IMR-90 (cell line): Measurements from ENCODE around the gene RNF103. TPM values are rescaled to one million over a fixed set of nuclear protein-coding genes. Genes with fewer than 3 reads are reported as not detected.

ENCODE experiments used
- ATAC-seq: fragments of 200-7000 bp; cut with Tn5 transposase; 2 replicates; pipeline ENCODE4 v1.9.1; 2020; ENCODE audit warnings: low read depth, mild to moderate bottlenecking, moderate library complexity
- BruUV-seq: library from RNA; stranded (reverse); fragments of 400-500 nt; replicated peaks from 2 replicates; lab custom pipeline; 2021; lab: Mats Ljungman, UMichigan
- CTCF ChIA-PET: fragments of 300-600 bp; formaldehyde crosslinking; extraction: SDS; loops from one replicate; lab custom pipeline; 2021; ENCODE audit warnings: antibody characterized with exemption; lab: Yijun Ruan, JAX
- POLR2A ChIA-PET: fragments of 300-600 bp; sonication (Branson Sonifier 250); formaldehyde crosslinking; loops from one replicate; lab custom pipeline; 2022; ENCODE audit warnings: antibody characterized with exemption; ENCODE audit not compliant: unreplicated experiment; lab: Charles Lee
- DNase-seq: peaks from one replicate; pipeline ENCODE4 v3.0.0; 2013
- H2AFZ ChIP-seq: replicated peaks from 2 replicates; pipeline ENCODE3; 2013; ENCODE audit warnings: low read length, mild to moderate bottlenecking; ENCODE audit not compliant: poor library complexity
- H2AK5ac ChIP-seq: 2 replicates; pipeline ENCODE4 v1.6.1; 2013; ENCODE audit warnings: low read depth, low read length, inconsistent platforms
- H2AK9ac ChIP-seq: replicated peaks from 2 replicates; pipeline ENCODE3; 2013; ENCODE audit warnings: mild to moderate bottlenecking, low read depth, low read length, moderate library complexity; ENCODE audit not compliant: poor library complexity
- H2BK120ac ChIP-seq: 2 replicates; pipeline ENCODE4 v1.6.1; 2013; ENCODE audit warnings: low read depth, low read length, inconsistent platforms
- H2BK15ac ChIP-seq: 3 replicates; pipeline ENCODE4 v1.6.1; 2013; ENCODE audit warnings: low read depth, low read length, inconsistent platforms
- H2BK20ac ChIP-seq: 2 replicates; pipeline ENCODE4 v1.6.1; 2013; ENCODE audit warnings: low read depth, mild to moderate bottlenecking, inconsistent platforms, low read length, moderate library complexity
- H2BK5ac ChIP-seq: 2 replicates; pipeline ENCODE4 v1.6.1; 2013; ENCODE audit warnings: mild to moderate bottlenecking, low read depth, low read length, inconsistent platforms; ENCODE audit not compliant: poor library complexity, severe bottlenecking
- H3K14ac ChIP-seq: replicated peaks from 2 replicates; pipeline ENCODE4 v1.6.1; 2013; ENCODE audit warnings: low read depth, low read length, inconsistent platforms
- H3K18ac ChIP-seq: 2 replicates; pipeline ENCODE4 v1.6.1; 2013; ENCODE audit warnings: low read depth, low read length, control low read depth
- H3K23ac ChIP-seq: 2 replicates; pipeline ENCODE4 v1.6.1; 2013; ENCODE audit warnings: low read depth, low read length, inconsistent platforms
- H3K27ac ChIP-seq: 2 replicates; pipeline ENCODE4 v1.5.1; 2013; ENCODE audit warnings: mild to moderate bottlenecking, control low read depth, low read length; ENCODE audit not compliant: insufficient read depth
- H3K27me3 ChIP-seq: 2 replicates; pipeline ENCODE4 v1.6.1; 2013; ENCODE audit warnings: low read length; ENCODE audit not compliant: control insufficient read depth, insufficient read depth
- H3K36me3 ChIP-seq: 2 replicates; pipeline ENCODE4 v1.6.1; 2013; ENCODE audit warnings: low read length, mixed read lengths; ENCODE audit not compliant: control insufficient read depth, insufficient read depth
- H3K4ac ChIP-seq: 2 replicates; pipeline ENCODE4 v1.6.1; 2013; ENCODE audit warnings: low read depth, low read length, inconsistent platforms
- H3K4me1 ChIP-seq: 2 replicates; pipeline ENCODE4 v1.6.1; 2013; ENCODE audit warnings: low read length, mixed read lengths; ENCODE audit not compliant: control insufficient read depth, insufficient read depth
- H3K4me2 ChIP-seq: 2 replicates; pipeline ENCODE4 v1.6.1; 2013; ENCODE audit warnings: low read depth, mild to moderate bottlenecking, control low read depth, low read length, moderate library complexity
- H3K4me3 ChIP-seq: 2 replicates; pipeline ENCODE4 v1.5.1; 2013; ENCODE audit warnings: low read depth, mild to moderate bottlenecking, control low read depth, low read length, moderate library complexity; ENCODE audit not compliant: insufficient read depth
- H3K56ac ChIP-seq: 2 replicates; pipeline ENCODE4 v1.6.1; 2013; ENCODE audit warnings: low read length, inconsistent platforms; ENCODE audit not compliant: insufficient read depth; ENCODE audit errors: extremely low read depth
- H3K79me1 ChIP-seq, 2 experiments: 2 replicates each; pipeline ENCODE4 v1.6.1; 2013; ENCODE audit warnings: low read length in 2 of 2, inconsistent platforms in 1 of 2, low read depth in 1 of 2
- H3K9ac ChIP-seq: 2 replicates; pipeline ENCODE4 v1.6.1; 2013; ENCODE audit warnings: low read depth, low read length, control low read depth
- H3K9me1 ChIP-seq: 2 replicates; pipeline ENCODE4 v1.6.1; 2013; ENCODE audit warnings: low read length, inconsistent platforms; ENCODE audit not compliant: insufficient read depth
- H3K9me3 ChIP-seq: 2 replicates; pipeline ENCODE4 v1.6.1; 2013; ENCODE audit warnings: low read length; ENCODE audit not compliant: control insufficient read depth, insufficient read depth
- H4K20me1 ChIP-seq: 2 replicates; pipeline ENCODE4 v1.6.1; 2013; ENCODE audit warnings: low read length, inconsistent platforms; ENCODE audit not compliant: insufficient read depth
- H4K5ac ChIP-seq: 2 replicates; pipeline ENCODE4 v1.6.1; 2013; ENCODE audit warnings: mild to moderate bottlenecking, low read depth, low read length, control low read depth
- H4K8ac ChIP-seq, 2 experiments: 2 replicates each; pipeline ENCODE4 v1.6.1; 2013; ENCODE audit warnings: low read depth in 2 of 2, low read length in 2 of 2, control low read depth in 1 of 2, inconsistent platforms in 1 of 2
- H4K91ac ChIP-seq: 2 replicates; pipeline ENCODE4 v1.6.1; 2013; ENCODE audit warnings: low read depth, low read length, inconsistent platforms; ENCODE audit not compliant: insufficient read depth
- BHLHE40 ChIP-seq: fragments of 150-350 bp; IDR thresholded peaks from 2 replicates; pipeline ENCODE4 v1.6.1; 2016; ENCODE audit warnings: mild to moderate bottlenecking, low read depth, low read length
- CEBPB ChIP-seq: IDR thresholded peaks from 2 replicates; pipeline ENCODE4 v1.6.1; 2012; ENCODE audit warnings: low read depth, low read length, improper control_type of control experiment
- CHD1 ChIP-seq: IDR thresholded peaks from 2 replicates; pipeline ENCODE4 v1.6.1; 2012; ENCODE audit warnings: low read depth, low read length, improper control_type of control experiment
- CTCF ChIP-seq: conservative IDR thresholded peaks from 2 replicates; pipeline ENCODE4 v1.5.1; 2012; ENCODE audit warnings: mild to moderate bottlenecking, low read depth, low read length, improper control_type of control experiment
- ELK1 ChIP-seq: fragments of 150-350 bp; IDR thresholded peaks from 2 replicates; pipeline ENCODE4 v1.6.1; 2016; ENCODE audit warnings: low read depth, mild to moderate bottlenecking, low read length, moderate library complexity, borderline replicate concordance
- FOS ChIP-seq: fragments of 150-350 bp; IDR thresholded peaks from 2 replicates; pipeline ENCODE4 v1.6.1; 2016; ENCODE audit warnings: low read depth, low read length
- MAFK ChIP-seq: IDR thresholded peaks from 2 replicates; pipeline ENCODE4 v1.6.1; 2012; ENCODE audit warnings: low read depth, low read length, improper control_type of control experiment
- MAZ ChIP-seq: IDR thresholded peaks from 2 replicates; pipeline ENCODE4 v1.6.1; 2012; ENCODE audit warnings: low read depth, mild to moderate bottlenecking, low read length, improper control_type of control experiment, moderate library complexity, borderline replicate concordance
- MXI1 ChIP-seq: IDR thresholded peaks from 2 replicates; pipeline ENCODE4 v1.6.1; 2012; ENCODE audit warnings: low read depth, mild to moderate bottlenecking, low read length, moderate library complexity, borderline replicate concordance
- NFE2L2 ChIP-seq: fragments of 150-350 bp; IDR thresholded peaks from 2 replicates; pipeline ENCODE4 v1.6.1; 2016; ENCODE audit warnings: low read depth, mild to moderate bottlenecking, low read length
- POLR2A ChIP-seq: IDR thresholded peaks from 2 replicates; pipeline ENCODE4 v1.6.1; 2012; ENCODE audit warnings: mild to moderate bottlenecking, low read depth, low read length
- RAD21 ChIP-seq: IDR thresholded peaks from 2 replicates; pipeline ENCODE4 v1.6.1; 2012; ENCODE audit warnings: low read length, improper control_type of control experiment
- RCOR1 ChIP-seq: IDR thresholded peaks from 2 replicates; pipeline ENCODE4 v1.6.1; 2012; ENCODE audit warnings: mild to moderate bottlenecking, low read length, improper control_type of control experiment; ENCODE audit not compliant: insufficient replicate concordance
- RFX5 ChIP-seq: IDR thresholded peaks from 2 replicates; pipeline ENCODE4 v1.8.0; 2012; ENCODE audit warnings: low read depth, mild to moderate bottlenecking, low read length, moderate library complexity
- SMC3 ChIP-seq: fragments of 150-350 bp; IDR thresholded peaks from 2 replicates; pipeline ENCODE4 v1.6.1; 2016; ENCODE audit warnings: low read depth, mild to moderate bottlenecking, antibody characterized with exemption, low read length, moderate library complexity
- USF2 ChIP-seq: fragments of 150-350 bp; IDR thresholded peaks from 2 replicates; pipeline ENCODE4 v1.6.1; 2017; ENCODE audit warnings: mild to moderate bottlenecking, antibody characterized with exemption, low read length, low read depth
- WGBS, 2 experiments: methylation state at CpG; one replicate each; pipeline versions ENCODE4 v1.1.5 to v1.1.7; 2013; ENCODE audit warnings: missing lambda C conversion rate in 2 of 2; ENCODE audit not compliant: insufficient read length in 1 of 2; ENCODE audit errors: extremely low coverage in 2 of 2; 5-methylcytosine and 5-hydroxymethylcytosine counted together
- dilution Hi-C: fragments of 300-500 bp; cut with HindIII; formaldehyde crosslinking; loops from one replicate; pipeline ENCODE4 v1.14.3; 2018; ENCODE audit warnings: low sequenced_read_pairs; ENCODE audit not compliant: unreplicated experiment
- in situ Hi-C: fragments of 300-500 bp; cut with MboI; formaldehyde crosslinking; loops from 3 replicates; pipeline ENCODE4 v1.14.3; 2019; ENCODE audit warnings: low sequenced_read_pairs, inconsistent platforms, mixed read lengths
- intact Hi-C: fragments of 100-400 bp; cut with micrococcal nuclease; formaldehyde crosslinking; loops from 2 replicates; pipeline ENCODE4 v1.10.0; 2022
- polyA plus RNA-seq, 3 experiments: library from polyadenylated mRNA; depleted of rRNA; stranded (reverse); fragments of >200 nt; gene quantifications; 2 replicates each; pipeline ENCODE4 v1.2.3, GENCODE V29; 2012; ENCODE audit warnings: low replicate concordance in 1 of 3
- total RNA-seq: library from RNA; depleted of rRNA; stranded (reverse); fragments of >200 nt; gene quantifications from 2 replicates; pipeline ENCODE4 v1.2.3, GENCODE V29; 2012

Gene RNF103
- total and polyA plus RNA-seq, 2 of the 4 experiments (the other 2 are of a cell fraction): 5.6 to 7.2 TPM

GRCh38 chr2:86636842-86637241, 13.2 kb upstream of the RNF103 start:
- H2AK5ac ChIP-seq: no peak overlapping the region
- no peaks in the 10 kb centered on the region for H3K79me1 ChIP-seq
- H3K9me3 ChIP-seq: 0 out of 2 replicates have a peak, but pooled peaks cover 1% of the 10 kb centered on the region
- no peak overlapping the region for H4K8ac ChIP-seq
- H4K5ac ChIP-seq: no peak overlapping the region
- H3K4me2 ChIP-seq: no peak overlapping the region
- no peaks in the 10 kb centered on the region for H4K20me1 ChIP-seq
- no peak overlapping the region for H2BK5ac ChIP-seq
- no peaks in the 10 kb centered on the region for H3K27me3 ChIP-seq
- no TSS peak for BruUV-seq
- ATAC-seq (no peak), DNase-seq (no peak)
- no peak overlapping the region for H2BK120ac ChIP-seq
- H3K36me3 ChIP-seq: no peaks in the 10 kb centered on the region
- no peak overlapping the region for H4K91ac ChIP-seq
- H3K4ac ChIP-seq: no peak overlapping the region
- in situ Hi-C loops (no loop called here), dilution Hi-C loops (no loop called here), intact Hi-C loops (no loop called here)
- no peaks in the 10 kb centered on the region for H3K9me1 ChIP-seq
- no peak overlapping the region for H3K56ac ChIP-seq
- no peak overlapping the region for H3K18ac ChIP-seq
- H2AFZ ChIP-seq: no peak overlapping the region
- H2BK15ac ChIP-seq: no peak overlapping the region
- no peak overlapping the region for H3K14ac ChIP-seq
- TF ChIP-seq FOS (no peak), CEBPB (no peak), MXI1 (no peak), RCOR1 (no peak), BHLHE40 (no peak), POLR2A (no peak), RFX5 (no peak), SMC3 (no peak), USF2 (no peak), RAD21 (no peak), NFE2L2 (no peak), ELK1 (no peak), MAZ (no peak), MAFK (no peak), CTCF (no peak), CHD1 (no peak)
- WGBS, 2 experiments: 100% methylated on average over 2 of the region's 5 CpGs; no CpG with 5 or more reads in 1 of the 2 experiments
- H2BK20ac ChIP-seq: no peak overlapping the region
- POLR2A ChIA-PET: no interaction called here
- H2AK9ac ChIP-seq: no peak overlapping the region
- CTCF ChIA-PET: no interaction called here
- H3K9ac ChIP-seq: no peak overlapping the region
- H3K23ac ChIP-seq: no peak overlapping the region
- no peaks in the 10 kb centered on the region for H3K4me1 ChIP-seq
- H3K27ac ChIP-seq: no peak overlapping the region
- no peak overlapping the region for H3K4me3 ChIP-seq
